GM18505 (cell line): Measurements from ENCODE around the gene PDE6H.

ENCODE experiments used
- ATAC-seq: cut with Tn5 transposase; IDR thresholded peaks from one replicate; pipeline ENCODE4 v1.9.1; 2021; ENCODE audit not compliant: unreplicated experiment
- POLR2A ChIP-seq: IDR thresholded peaks from 4 replicates; pipeline ENCODE4 v1.6.1; 2011; ENCODE audit warnings: borderline replicate concordance; ENCODE audit not compliant: insufficient read depth, insufficient read length; ENCODE audit errors: extremely low read depth

PDE6H gene

GRCh38 chr12:14941369-14941768 is 31.5 kb upstream of the PDE6H start:
- no peak for TF ChIP-seq POLR2A
- ATAC-seq, result no peak

- no peak for TF ChIP-seq POLR2A
- ATAC-seq, result no peak
These were observed 30.5 kb upstream of the PDE6H start for GRCh38 chr12:14942196-14942931.

DNA sequence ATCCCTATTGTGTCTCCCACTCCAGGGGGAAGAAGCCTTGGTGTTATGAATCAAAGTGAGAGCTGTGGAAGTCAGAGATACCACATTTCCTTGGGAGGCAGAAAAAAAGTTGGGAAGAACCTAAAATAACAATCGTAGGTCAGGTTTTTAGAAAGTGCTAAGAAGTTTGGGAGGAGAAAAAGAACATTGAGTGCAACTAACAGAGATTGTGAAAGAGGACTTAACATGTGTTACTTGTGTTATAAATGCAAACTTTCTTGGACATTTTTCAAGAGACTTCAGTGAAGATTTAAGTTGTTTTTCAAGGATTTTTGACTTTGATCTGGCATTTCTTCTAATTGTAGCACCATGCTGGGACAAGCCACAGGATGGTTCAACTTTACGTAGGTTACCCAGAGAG is 26.7 kb upstream of the PDE6H start:
- no peak for ATAC-seq
- no peak for TF ChIP-seq POLR2A

- no peak for TF ChIP-seq POLR2A
- ATAC-seq, result no peak
These were observed 26.0 kb upstream of the PDE6H start for GRCh38 chr12:14946861-14947260.

GRCh38 chr12:14948672-14949071 is 24.2 kb upstream of the PDE6H start:
- peak; percentile 71 for TF ChIP-seq POLR2A
- ATAC-seq, result peak; percentile 92

- ATAC-seq, result no peak
- no peak for TF ChIP-seq POLR2A
These were observed 23.2 kb upstream of the PDE6H start for GRCh38 chr12:14949631-14950030.

DNA sequence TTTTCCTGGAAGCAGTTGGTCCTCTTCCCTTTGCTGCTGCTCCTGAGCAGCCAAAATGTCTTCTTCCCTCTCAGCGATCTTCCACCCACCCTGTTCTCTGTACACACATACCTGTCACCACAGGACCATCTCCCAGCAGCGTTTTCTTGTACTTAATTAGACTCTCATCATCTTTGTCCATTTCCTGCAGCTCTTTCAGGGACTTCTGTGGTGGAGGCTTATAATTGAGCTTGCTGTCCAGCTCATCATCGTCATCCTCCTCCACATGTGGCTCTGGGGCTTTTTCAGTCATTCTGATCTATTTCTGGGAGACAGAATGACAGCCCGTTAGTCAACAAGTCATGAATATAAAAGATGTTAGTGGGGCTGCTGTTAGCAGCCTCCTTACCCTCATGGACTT is 22.4 kb upstream of the PDE6H start:
- ATAC-seq, result no peak
- TF ChIP-seq POLR2A, result no peak

- no peak for ATAC-seq
- no peak for TF ChIP-seq POLR2A
These were observed 21.7 kb upstream of the PDE6H start for GRCh38 chr12:14950982-14951746.

DNA sequence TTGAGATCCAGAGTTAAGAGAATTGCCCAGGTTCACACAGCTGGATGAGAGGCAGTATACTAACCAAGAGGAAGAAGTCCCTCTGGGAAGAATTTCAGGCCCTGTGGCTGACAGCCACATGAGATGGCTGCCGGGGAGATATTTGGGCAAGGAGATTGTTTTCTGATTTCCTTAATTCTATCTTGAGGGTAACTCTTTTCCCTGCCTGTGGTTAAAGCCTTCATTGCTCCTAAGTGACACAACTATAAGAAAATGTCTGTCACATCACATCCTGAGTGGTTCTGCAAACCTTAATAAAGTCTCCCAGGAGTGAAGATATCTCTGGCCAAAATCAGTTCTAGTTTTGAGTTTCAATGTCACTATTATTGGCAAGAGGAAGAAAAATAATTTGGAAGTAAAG is 21.0 kb upstream of the PDE6H start:
- no peak for TF ChIP-seq POLR2A

GRCh38 chr12:14952299-14952921 is 20.4 kb upstream of the PDE6H start:
- TF ChIP-seq POLR2A, result no peak
- ATAC-seq, result peak; percentile 54

More for the DNA sequence above, 21.0 kb upstream of the PDE6H start:
- ATAC-seq, result no peak

GRCh38 chr12:14953752-14954151 is 19.1 kb upstream of the PDE6H start:
- TF ChIP-seq POLR2A, result no peak

DNA sequence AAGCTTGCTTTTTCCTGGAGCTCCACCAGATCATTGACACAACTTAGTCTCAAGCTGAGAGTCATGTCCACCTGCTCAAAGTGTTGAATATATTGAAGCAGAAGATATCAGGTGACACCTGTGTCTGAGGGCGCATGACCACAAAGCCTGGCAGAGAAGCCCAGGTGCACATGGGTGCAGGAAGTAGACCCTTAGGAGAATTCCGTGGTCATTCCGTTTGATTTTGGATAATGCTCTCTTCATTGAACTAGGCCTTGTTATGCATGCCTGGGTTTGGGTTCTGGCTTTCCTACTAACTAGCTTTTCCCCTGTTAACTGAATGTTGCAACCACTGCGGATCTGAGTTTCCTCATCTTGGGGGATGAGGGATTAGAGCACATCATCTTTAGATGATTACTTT is 18.6 kb upstream of the PDE6H start:
- no peak for ATAC-seq
- no peak for TF ChIP-seq POLR2A

More at GRCh38 chr12:14953752-14954151, 19.1 kb upstream of the PDE6H start:
- ATAC-seq, result no peak

DNA sequence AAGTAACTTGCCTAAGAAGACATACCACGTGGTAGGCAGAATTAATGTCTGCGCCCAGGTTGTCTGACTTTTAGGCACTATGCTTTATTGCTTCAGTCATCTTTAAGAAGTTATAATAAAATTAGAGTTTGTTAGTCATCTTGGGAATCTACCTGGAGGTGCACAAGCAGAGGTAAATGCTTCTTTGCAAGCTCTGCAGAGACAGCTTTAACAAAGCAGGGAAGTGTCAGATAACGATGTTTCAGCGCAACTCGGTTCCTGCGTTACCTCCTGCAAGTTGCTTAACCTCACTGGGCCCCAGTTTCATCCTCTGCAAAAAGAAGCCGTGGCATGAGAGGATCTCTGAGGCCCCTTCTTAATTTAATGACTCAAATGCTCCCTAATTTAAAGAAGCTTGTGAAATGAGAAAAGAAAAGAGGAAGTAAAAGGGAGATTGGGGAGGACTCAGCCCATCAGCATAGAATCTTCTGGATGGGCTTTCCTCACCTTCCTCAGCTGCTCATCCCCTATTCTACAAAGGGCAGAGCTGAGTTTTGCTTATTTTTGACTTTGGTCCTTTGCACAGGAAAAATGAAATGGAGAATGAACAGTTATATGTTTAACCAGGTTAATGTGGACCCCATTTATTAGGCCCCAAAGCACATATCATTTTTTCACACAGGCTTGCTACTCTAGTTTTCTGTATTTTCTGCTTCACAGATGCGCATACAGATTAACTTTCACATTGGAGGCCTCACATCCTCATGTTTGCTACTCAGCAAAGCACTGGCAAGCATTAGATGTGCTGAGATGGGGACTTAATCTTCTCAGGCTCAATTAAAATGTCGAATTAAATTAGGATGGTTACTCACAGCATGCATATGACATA is 16.6 kb upstream of the PDE6H start:
- ATAC-seq, result peak; percentile 38
- peak; percentile 47 for TF ChIP-seq POLR2A
